ENCODE measurements around the gene PPP1R2C. TPM values are rescaled to one million over a fixed set of nuclear protein-coding genes. Genes with fewer than 3 reads are reported as not detected.

PPP1R2C gene
- total RNA-seq, 4 donors from 2014 or later, result not detected

DNA sequence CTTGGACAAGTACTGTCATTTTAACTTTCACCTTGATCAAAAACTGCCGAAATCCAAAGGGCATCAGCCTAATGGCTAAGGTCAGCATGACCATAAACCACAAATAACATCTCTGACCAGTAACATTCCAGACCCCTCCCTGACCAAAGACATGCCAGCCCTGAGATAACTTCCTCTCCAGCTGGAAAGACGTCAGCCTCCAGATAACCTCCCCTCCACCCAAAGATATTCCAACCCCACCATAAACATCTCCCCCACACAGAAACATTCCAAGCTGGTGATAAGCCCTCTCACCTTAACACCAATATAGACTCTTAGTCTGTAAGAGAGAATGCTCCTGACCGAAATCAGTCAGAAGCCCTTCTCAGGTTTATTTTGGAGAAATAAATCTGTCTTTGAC is 7.4 kb downstream of the PPP1R2C start:
- Histone ChIP-seq H3K4me1 (no peaks in the 10 kb centered on the region), H3K27me3 (no peaks in the 10 kb centered on the region), H3K9me3 (no peaks in the 10 kb centered on the region), H3K4me3 (no peak overlapping the region), H3K27ac (no peak overlapping the region), H3K36me3 (no peaks in the 10 kb centered on the region)
- DNase-seq, result no peak
- TF ChIP-seq, protein P1, sequence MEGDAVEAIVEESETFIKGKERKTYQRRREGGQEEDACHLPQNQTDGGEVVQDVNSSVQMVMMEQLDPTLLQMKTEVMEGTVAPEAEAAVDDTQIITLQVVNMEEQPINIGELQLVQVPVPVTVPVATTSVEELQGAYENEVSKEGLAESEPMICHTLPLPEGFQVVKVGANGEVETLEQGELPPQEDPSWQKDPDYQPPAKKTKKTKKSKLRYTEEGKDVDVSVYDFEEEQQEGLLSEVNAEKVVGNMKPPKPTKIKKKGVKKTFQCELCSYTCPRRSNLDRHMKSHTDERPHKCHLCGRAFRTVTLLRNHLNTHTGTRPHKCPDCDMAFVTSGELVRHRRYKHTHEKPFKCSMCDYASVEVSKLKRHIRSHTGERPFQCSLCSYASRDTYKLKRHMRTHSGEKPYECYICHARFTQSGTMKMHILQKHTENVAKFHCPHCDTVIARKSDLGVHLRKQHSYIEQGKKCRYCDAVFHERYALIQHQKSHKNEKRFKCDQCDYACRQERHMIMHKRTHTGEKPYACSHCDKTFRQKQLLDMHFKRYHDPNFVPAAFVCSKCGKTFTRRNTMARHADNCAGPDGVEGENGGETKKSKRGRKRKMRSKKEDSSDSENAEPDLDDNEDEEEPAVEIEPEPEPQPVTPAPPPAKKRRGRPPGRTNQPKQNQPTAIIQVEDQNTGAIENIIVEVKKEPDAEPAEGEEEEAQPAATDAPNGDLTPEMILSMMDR (IDR thresholded peaks at IDR 0.05), result no peak
- no peak for TF ChIP-seq POLR2A (IDR thresholded peaks at IDR 0.05)

DNA sequence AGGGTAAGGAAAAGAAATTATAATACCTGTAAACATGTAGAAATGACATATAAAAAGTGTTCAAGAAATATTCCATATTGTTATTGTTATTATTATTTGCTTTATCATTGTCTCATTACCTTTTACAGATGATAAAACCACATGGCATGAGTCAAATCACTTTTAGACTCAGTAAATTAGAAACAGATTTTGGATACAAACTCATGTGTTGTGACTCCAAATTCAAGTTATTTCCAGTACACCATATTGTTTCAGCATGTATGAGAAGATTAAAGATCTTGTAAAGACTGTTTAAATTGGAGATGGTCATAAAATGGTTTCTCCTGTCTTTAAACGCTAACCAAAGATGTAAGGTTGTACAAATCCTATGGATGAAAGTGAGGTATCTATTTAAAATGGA is 18.1 kb downstream of the PPP1R2C start:
- no peaks in the 10 kb centered on the region for H3K27me3 ChIP-seq
- DNase-seq, result no peak
- H3K36me3 ChIP-seq, result no peaks in the 10 kb centered on the region
- no peak overlapping the region for H3K27ac ChIP-seq
- no peak overlapping the region for H3K4me3 ChIP-seq
- no peaks in the 10 kb centered on the region for H3K9me3 ChIP-seq
- no peaks in the 10 kb centered on the region for H3K4me1 ChIP-seq
- TF ChIP-seq, protein P1 (IDR thresholded peaks at IDR 0.05), result no peak
- TF ChIP-seq POLR2A (IDR thresholded peaks at IDR 0.05), result no peak

DNA sequence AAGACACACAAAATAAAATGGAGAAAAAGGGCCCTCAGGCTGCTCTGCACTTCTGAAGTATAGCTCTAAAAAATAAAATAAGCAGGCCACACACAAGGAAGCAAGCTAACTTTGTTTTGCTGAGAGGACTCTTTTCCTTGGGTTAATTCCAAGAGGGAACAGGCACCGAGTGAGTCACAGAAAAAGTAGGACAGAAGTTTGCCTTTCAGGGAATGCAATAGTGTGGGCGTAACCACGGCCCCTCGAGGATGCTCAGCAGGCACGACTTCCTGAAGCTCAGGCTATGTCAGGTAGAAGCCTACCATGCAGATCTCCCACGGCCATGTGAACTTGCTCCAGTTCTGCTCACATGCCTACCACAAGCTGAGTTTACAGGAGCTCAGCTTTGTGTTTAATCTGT is 22.1 kb downstream of the PPP1R2C start:
- TF ChIP-seq, protein P1 (IDR thresholded peaks at IDR 0.05), result no peak
- TF ChIP-seq POLR2A (IDR thresholded peaks at IDR 0.05), result no peak
- Histone ChIP-seq H3K27ac (peak overlapping the region in 1 of 4 donors; percentile 20), H3K4me1 (no peaks in the 10 kb centered on the region), H3K9me3 (no peaks in the 10 kb centered on the region), H3K4me3 (no peak overlapping the region), H3K27me3 (no peaks in the 10 kb centered on the region), H3K36me3 (no peaks in the 10 kb centered on the region)
- no peak for DNase-seq

DNA sequence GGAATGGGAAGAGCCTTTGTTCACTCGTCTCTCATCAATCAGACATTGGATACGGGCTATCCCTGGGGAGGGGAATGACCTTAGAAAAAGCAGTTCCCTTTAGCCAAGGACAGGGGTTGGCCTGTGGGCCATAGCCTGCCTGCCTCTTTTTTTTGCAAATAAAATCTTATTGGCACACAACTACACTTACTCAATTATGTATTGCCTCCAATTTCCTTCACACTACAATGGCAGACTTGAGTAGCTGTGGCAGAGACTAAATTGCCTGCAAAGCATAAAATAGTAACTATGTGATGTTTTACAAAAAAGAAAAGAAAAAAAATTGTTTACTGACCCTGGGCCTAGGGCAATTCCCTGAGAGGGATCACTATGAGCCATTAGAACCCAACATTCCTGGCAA is 23.4 kb downstream of the PPP1R2C start:
- TF ChIP-seq, protein P1 (IDR thresholded peaks at IDR 0.05), result no peak
- no peak for TF ChIP-seq POLR2A (IDR thresholded peaks at IDR 0.05)
- Histone ChIP-seq H3K27ac (no peak overlapping the region), H3K9me3 (no peaks in the 10 kb centered on the region), H3K4me1 (no peaks in the 10 kb centered on the region), H3K4me3 (no peak overlapping the region), H3K36me3 (no peaks in the 10 kb centered on the region), H3K27me3 (no peaks in the 10 kb centered on the region)
- DNase-seq, result no peak

DNA sequence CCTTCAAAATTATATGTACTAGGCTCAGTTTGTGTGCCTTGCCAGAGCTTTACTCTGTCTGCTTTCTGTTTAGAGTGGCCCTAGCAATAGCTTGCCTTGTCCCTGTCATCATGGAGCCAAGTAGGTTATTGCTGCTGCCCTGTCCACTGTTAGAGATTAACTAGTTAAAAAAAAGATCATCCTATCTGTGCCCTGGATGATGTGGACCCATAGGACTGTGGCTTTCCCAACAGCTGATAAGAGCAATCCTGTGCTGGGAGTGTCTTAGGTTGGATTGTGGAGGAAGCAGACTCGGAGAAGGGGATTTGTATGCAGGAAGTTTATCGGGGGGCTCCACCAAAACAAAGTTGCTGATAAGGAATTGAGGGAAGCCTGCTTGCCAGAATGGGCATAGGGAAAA is 23.8 kb downstream of the PPP1R2C start:
- TF ChIP-seq, protein P1 (IDR thresholded peaks at IDR 0.05), result no peak
- TF ChIP-seq POLR2A (IDR thresholded peaks at IDR 0.05), result no peak
- no peak overlapping the region for H3K4me3 ChIP-seq
- no peak for DNase-seq
- no peaks in the 10 kb centered on the region for H3K36me3 ChIP-seq
- H3K27me3 ChIP-seq, result no peaks in the 10 kb centered on the region
- no peaks in the 10 kb centered on the region for H3K4me1 ChIP-seq
- H3K27ac ChIP-seq, result no peak overlapping the region
- H3K9me3 ChIP-seq, result no peaks in the 10 kb centered on the region

DNA sequence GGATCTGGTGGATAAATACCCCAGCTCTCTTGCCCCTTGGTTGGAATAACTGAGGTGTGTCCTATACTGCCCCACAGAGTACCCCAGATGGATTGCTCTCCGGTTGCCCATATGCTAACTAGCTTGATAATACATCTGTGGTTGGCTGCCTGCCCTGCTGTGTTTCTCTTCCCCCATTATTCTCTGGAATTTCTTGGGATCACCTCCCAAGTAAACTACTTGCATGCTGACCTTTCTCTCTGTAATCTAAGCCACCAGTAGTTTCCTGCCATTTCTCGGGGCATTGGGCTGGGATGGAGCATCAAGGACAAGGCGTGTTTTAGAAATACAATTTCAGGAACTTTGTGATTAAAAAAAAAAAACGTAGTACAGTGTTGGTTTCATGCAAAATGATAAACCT is 25.2 kb downstream of the PPP1R2C start:
- Histone ChIP-seq H3K36me3 (no peaks in the 10 kb centered on the region), H3K4me3 (no peak overlapping the region), H3K4me1 (no peaks in the 10 kb centered on the region), H3K9me3 (no peaks in the 10 kb centered on the region), H3K27ac (no peak overlapping the region), H3K27me3 (no peaks in the 10 kb centered on the region)
- TF ChIP-seq POLR2A (IDR thresholded peaks at IDR 0.05), result no peak
- TF ChIP-seq, protein P1 (IDR thresholded peaks at IDR 0.05), result no peak
- no peak for DNase-seq
